Neural progenitor cell (in vitro differentiated cells): ENCODE results near the gene SLC43A3. TPM values are rescaled to one million over a fixed set of nuclear protein-coding genes. Genes with fewer than 3 reads are reported as not detected.
A peak's percentile ranks its signal among the peaks of the same experiment; 100 is the strongest.

ENCODE experiments used
- DNase-seq: peaks from one replicate; pipeline ENCODE4 v3.0.0-alpha.2; 2016; ENCODE audit warnings: low spot score
- H2AFZ ChIP-seq: fragments of 200-600 bp; sonication (generic); replicated peaks from 2 replicates; pipeline ENCODE4 v1.6.1; 2016; ENCODE audit warnings: antibody characterized with exemption
- H3F3A ChIP-seq: fragments of 200-600 bp; sonication (generic); 2 replicates; pipeline ENCODE4 v1.6.1; 2016; ENCODE audit warnings: antibody characterized with exemption, low read depth
- H3K27ac ChIP-seq: fragments of 200-600 bp; sonication (generic); 2 replicates; pipeline ENCODE4 v1.5.1; 2016; ENCODE audit warnings: mild to moderate bottlenecking
- H3K27me3 ChIP-seq: fragments of 200-600 bp; sonication (generic); 2 replicates; pipeline ENCODE4 v1.6.1; 2016; ENCODE audit warnings: mild to moderate bottlenecking, moderate library complexity
- H3K36me3 ChIP-seq: fragments of 200-600 bp; sonication (generic); 2 replicates; pipeline ENCODE4 v1.5.1; 2016
- H3K4me1 ChIP-seq: fragments of 200-600 bp; sonication (generic); 2 replicates; pipeline ENCODE4 v1.6.1; 2016; ENCODE audit warnings: mixed run types
- H3K4me2 ChIP-seq: fragments of 200-600 bp; sonication (generic); 2 replicates; pipeline ENCODE4 v1.6.1; 2016
- H3K4me3 ChIP-seq: fragments of 200-600 bp; sonication (generic); 2 replicates; pipeline ENCODE4 v1.5.1; 2016
- H3K79me2 ChIP-seq: fragments of 200-600 bp; sonication (generic); 2 replicates; pipeline ENCODE4 v1.6.1; 2016; ENCODE audit warnings: low read depth
- H3K9ac ChIP-seq: fragments of 200-600 bp; sonication (generic); 2 replicates; pipeline ENCODE4 v1.6.1; 2016
- H3K9me3 ChIP-seq: fragments of 200-600 bp; sonication (generic); 2 replicates; pipeline ENCODE4 v1.5.1; 2016; ENCODE audit warnings: low read depth
- H4K20me1 ChIP-seq: fragments of 200-600 bp; sonication (generic); 2 replicates; pipeline ENCODE4 v1.6.1; 2016; ENCODE audit warnings: low read depth
- H3K27ac Mint-ChIP-seq: 3 replicates; pipeline ENCODE4 v1.8.0; 2021; ENCODE audit warnings: mixed read lengths
- H3K27me3 Mint-ChIP-seq: 2 replicates; pipeline ENCODE4 v1.8.0; 2022; ENCODE audit warnings: low read depth, mild to moderate bottlenecking, inconsistent platforms, moderate library complexity, mixed read lengths; ENCODE audit not compliant: insufficient read depth
- H3K36me3 Mint-ChIP-seq: 3 replicates; pipeline ENCODE4 v1.8.0; 2021; ENCODE audit warnings: mixed read lengths
- H3K4me1 Mint-ChIP-seq: 3 replicates; pipeline ENCODE4 v1.8.0; 2021; ENCODE audit warnings: mixed read lengths
- H3K4me3 Mint-ChIP-seq: 3 replicates; pipeline ENCODE4 v1.8.0; 2021; ENCODE audit warnings: mild to moderate bottlenecking, moderate library complexity, mixed read lengths
- H3K9me3 Mint-ChIP-seq: 3 replicates; pipeline ENCODE4 v1.8.0; 2020; ENCODE audit warnings: mixed read lengths
- CTCF ChIP-seq: fragments of 200-600 bp; sonication (generic); IDR thresholded peaks from 2 replicates; pipeline ENCODE4 v1.5.1; 2017; ENCODE audit warnings: antibody characterized with exemption, mild to moderate bottlenecking
- EZH2 ChIP-seq: fragments of 200-600 bp; sonication (generic); IDR thresholded peaks from 2 replicates; pipeline ENCODE4 v1.6.1; 2017; ENCODE audit warnings: antibody characterized with exemption, mild to moderate bottlenecking, moderate library complexity
- EZH2phosphoT487 ChIP-seq: fragments of 200-600 bp; sonication (generic); IDR thresholded peaks from 2 replicates; pipeline ENCODE4 v1.6.1; 2017; ENCODE audit warnings: antibody characterized with exemption
- total RNA-seq: library from RNA; depleted of rRNA; stranded (reverse); fragments of >200 nt; gene quantifications from 2 replicates; pipeline ENCODE4 v1.2.3, GENCODE V29; 2015; ENCODE audit warnings: low replicate concordance

The SLC43A3 gene
- total RNA-seq, 1 donor from 2014 or later, result 5.6 TPM

DNA sequence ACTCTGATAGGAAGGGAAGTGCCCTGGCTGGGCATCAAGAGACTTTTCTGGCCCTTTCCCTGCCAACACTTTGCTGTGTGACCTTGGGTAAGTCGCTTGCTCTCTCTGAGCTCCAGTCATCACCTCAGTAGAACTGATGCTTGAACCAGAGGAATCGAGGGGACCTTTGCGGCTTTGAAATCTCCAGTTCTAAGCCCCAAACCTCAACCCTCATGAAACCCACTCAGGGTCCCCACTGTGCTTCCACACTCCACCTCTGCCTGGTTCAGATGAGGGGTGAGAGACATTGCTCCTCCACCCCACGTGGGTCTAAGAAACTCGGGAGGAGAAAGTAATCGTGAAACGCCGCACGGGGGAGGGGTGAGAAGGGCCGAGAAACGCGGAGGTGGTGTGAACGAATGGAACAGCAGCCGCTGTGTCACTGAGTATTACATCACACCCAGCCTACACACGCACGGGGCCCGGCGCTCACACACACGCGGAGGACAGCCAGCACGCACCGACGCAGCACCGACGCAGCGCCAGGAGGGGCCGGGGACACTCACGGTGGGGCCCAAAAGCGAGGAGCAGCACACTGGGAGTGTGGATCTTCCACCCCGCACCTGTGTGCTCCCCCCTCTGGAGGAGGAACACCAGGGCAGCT, 37.7 kb upstream of the SLC43A3 start:
- Histone ChIP-seq H3K79me2 (no peaks in the 10 kb centered on the region), H3K9ac (no peak overlapping the region), H3K4me2 (no peak overlapping the region), H3K4me3 (no peak overlapping the region), H3K36me3 (no peaks in the 10 kb centered on the region), H3K27me3 (peaks cover 38% of the 10 kb centered on the region), H2AFZ (no peak overlapping the region), H3K27ac (no peak overlapping the region), H4K20me1 (peaks cover 18% of the 10 kb centered on the region), H3K4me1 (peaks cover 28% of the 10 kb centered on the region), H3F3A (peaks cover 21% of the 10 kb centered on the region), H3K9me3 (no peaks in the 10 kb centered on the region)
- DNase-seq, result no peak
- H3K36me3 Mint-ChIP-seq, result peaks cover 2% of the 10 kb centered on the region
- peaks cover 17% of the 10 kb centered on the region for H3K27me3 Mint-ChIP-seq
- H3K4me1 Mint-ChIP-seq, result peaks cover 26% of the 10 kb centered on the region
- no peaks in the 10 kb centered on the region for H3K9me3 Mint-ChIP-seq
- no peak overlapping the region for H3K4me3 Mint-ChIP-seq
- TF ChIP-seq EZH2phosphoT487 (no peak), EZH2 (no peak), CTCF (no peak)
- H3K27ac Mint-ChIP-seq, result peak overlapping the region; percentile 51

- H3K36me3 Mint-ChIP-seq, result peaks cover 2% of the 10 kb centered on the region
- Histone ChIP-seq H3K79me2 (no peaks in the 10 kb centered on the region), H3K4me1 (peaks cover 36% of the 10 kb centered on the region), H2AFZ (no peak overlapping the region), H4K20me1 (peaks cover 20% of the 10 kb centered on the region), H3K27ac (no peak overlapping the region), H3K36me3 (no peaks in the 10 kb centered on the region), H3K27me3 (peaks cover 46% of the 10 kb centered on the region), H3K9me3 (no peaks in the 10 kb centered on the region), H3F3A (peaks cover 21% of the 10 kb centered on the region), H3K9ac (no peak overlapping the region), H3K4me3 (no peak overlapping the region), H3K4me2 (peak overlapping the region; percentile 53)
- TF ChIP-seq EZH2 (no peak), CTCF (no peak), EZH2phosphoT487 (no peak)
- peak overlapping the region; percentile 77 for H3K4me3 Mint-ChIP-seq
- H3K9me3 Mint-ChIP-seq, result no peaks in the 10 kb centered on the region
- H3K27ac Mint-ChIP-seq, result peak overlapping the region; percentile 78
- peak; percentile 68 for DNase-seq
- peaks cover 21% of the 10 kb centered on the region for H3K27me3 Mint-ChIP-seq
- peaks cover 31% of the 10 kb centered on the region for H3K4me1 Mint-ChIP-seq
Measured at GRCh38 chr11:57463671-57464538, 37.0 kb upstream of the SLC43A3 start.

- peaks cover 21% of the 10 kb centered on the region for H3F3A ChIP-seq
- no peaks in the 10 kb centered on the region for H3K9me3 ChIP-seq
- DNase-seq, result no peak
- H3K36me3 ChIP-seq, result no peaks in the 10 kb centered on the region
- peak overlapping the region; percentile 77 for H3K4me3 Mint-ChIP-seq
- H3K79me2 ChIP-seq, result no peaks in the 10 kb centered on the region
- no peak for TF ChIP-seq CTCF
- TF ChIP-seq EZH2phosphoT487, result no peak
- TF ChIP-seq EZH2, result no peak
- H3K27me3 Mint-ChIP-seq, result peaks cover 30% of the 10 kb centered on the region
- H3K4me1 ChIP-seq, result peaks cover 37% of the 10 kb centered on the region
- H3K27ac Mint-ChIP-seq, result no peak overlapping the region
- peaks cover 39% of the 10 kb centered on the region for H3K4me1 Mint-ChIP-seq
- no peaks in the 10 kb centered on the region for H3K9me3 Mint-ChIP-seq
- H3K9ac ChIP-seq, result no peak overlapping the region
- peak overlapping the region; percentile 53 for H3K4me2 ChIP-seq
- no peak overlapping the region for H3K4me3 ChIP-seq
- H3K27me3 ChIP-seq, result peaks cover 59% of the 10 kb centered on the region
- no peak overlapping the region for H2AFZ ChIP-seq
- H3K27ac ChIP-seq, result no peak overlapping the region
- H4K20me1 ChIP-seq, result peaks cover 20% of the 10 kb centered on the region
- no peaks in the 10 kb centered on the region for H3K36me3 Mint-ChIP-seq
Measured at GRCh38 chr11:57462597-57462996, 35.7 kb upstream of the SLC43A3 start.
